Measurements from ENCODE around the gene CARD14. TPM values are rescaled to one million over a fixed set of nuclear protein-coding genes. Genes with fewer than 3 reads are reported as not detected.

Gene CARD14
- total RNA-seq, 6 experiments from 2014 or later, result 0.20 to 0.29 (median 0.22) TPM; not detected in 3

DNA sequence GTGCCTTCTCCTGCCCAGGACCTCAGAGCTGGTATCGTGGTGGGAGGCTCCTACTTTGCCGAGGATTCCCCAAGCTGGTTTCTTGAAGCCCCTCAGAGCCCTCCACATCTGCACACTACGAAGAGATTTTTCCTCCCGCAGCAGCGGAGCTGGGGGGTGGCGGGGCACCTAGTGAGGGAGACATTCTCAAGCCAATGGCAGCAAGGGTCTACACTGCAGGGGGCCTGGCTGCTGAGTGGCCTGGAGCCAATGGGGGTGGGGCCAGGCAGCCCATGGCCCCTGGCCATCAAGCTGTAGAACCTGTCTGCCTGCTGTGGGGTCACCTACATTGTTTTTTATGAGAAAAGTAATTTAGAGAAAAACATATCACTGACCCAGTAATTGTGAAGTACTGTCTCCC lies 55.4 kb downstream of the CARD14 start:
- no peak for ATAC-seq
- Histone ChIP-seq H3K27ac (no peak overlapping the region), H3K9me3 (no peaks in the 10 kb centered on the region), H3K36me3 (no peaks in the 10 kb centered on the region), H3K4me3 (no peak overlapping the region), H3K27me3 (no peaks in the 10 kb centered on the region), H3K4me1 (peaks cover 0 to 6% (median 0%) of the 10 kb centered on the region in 4 donors)
- no peak for DNase-seq
- intact Hi-C loops (cut with DNase I), result no loop called here
- TF ChIP-seq POLR2A (IDR thresholded peaks at IDR 0.05), result no peak
- TF ChIP-seq, protein P1, sequence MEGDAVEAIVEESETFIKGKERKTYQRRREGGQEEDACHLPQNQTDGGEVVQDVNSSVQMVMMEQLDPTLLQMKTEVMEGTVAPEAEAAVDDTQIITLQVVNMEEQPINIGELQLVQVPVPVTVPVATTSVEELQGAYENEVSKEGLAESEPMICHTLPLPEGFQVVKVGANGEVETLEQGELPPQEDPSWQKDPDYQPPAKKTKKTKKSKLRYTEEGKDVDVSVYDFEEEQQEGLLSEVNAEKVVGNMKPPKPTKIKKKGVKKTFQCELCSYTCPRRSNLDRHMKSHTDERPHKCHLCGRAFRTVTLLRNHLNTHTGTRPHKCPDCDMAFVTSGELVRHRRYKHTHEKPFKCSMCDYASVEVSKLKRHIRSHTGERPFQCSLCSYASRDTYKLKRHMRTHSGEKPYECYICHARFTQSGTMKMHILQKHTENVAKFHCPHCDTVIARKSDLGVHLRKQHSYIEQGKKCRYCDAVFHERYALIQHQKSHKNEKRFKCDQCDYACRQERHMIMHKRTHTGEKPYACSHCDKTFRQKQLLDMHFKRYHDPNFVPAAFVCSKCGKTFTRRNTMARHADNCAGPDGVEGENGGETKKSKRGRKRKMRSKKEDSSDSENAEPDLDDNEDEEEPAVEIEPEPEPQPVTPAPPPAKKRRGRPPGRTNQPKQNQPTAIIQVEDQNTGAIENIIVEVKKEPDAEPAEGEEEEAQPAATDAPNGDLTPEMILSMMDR (IDR thresholded peaks at IDR 0.05), result no peak
- 92% methylated on average over 2 of the region's 6 CpGs for WGBS (ENCODE audit: insufficient coverage, low coverage, low lambda C conversion rate, missing lambda C conversion rate)

DNA sequence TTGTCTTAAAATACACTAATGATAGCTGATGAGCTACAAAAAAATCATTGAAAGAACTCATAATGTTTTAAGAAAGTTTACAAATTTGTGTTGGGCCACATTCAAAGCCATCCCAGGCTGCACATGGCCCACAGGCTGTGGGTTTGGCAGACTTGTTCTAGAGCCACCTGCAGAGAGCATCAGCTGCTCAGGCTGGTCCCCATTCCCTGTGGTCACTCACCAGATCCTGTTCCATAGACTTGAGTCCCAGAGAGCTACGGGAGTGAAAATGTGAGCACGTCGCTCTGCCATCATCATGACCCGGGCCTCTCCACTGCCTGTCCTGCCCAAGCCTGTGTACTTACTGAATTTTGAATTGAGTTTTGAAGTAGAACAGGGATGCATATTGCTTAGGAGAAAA lies 57.3 kb downstream of the CARD14 start:
- TF ChIP-seq, protein P1 (IDR thresholded peaks at IDR 0.05), result no peak
- TF ChIP-seq POLR2A (IDR thresholded peaks at IDR 0.05), result no peak
- 100% methylated on average over 4 of the region's 4 CpGs for WGBS (ENCODE audit: insufficient coverage, low coverage, low lambda C conversion rate, missing lambda C conversion rate)
- Histone ChIP-seq H3K36me3 (no peaks in the 10 kb centered on the region), H3K27me3 (no peaks in the 10 kb centered on the region), H3K4me1 (no peaks in the 10 kb centered on the region), H3K4me3 (no peak overlapping the region), H3K27ac (no peak overlapping the region), H3K9me3 (peaks cover 0 to 3% (median under 1%) of the 10 kb centered on the region in 4 donors)
- ATAC-seq (no peak), DNase-seq (no peak)
- intact Hi-C loops (cut with DNase I), result no loop called here

DNA sequence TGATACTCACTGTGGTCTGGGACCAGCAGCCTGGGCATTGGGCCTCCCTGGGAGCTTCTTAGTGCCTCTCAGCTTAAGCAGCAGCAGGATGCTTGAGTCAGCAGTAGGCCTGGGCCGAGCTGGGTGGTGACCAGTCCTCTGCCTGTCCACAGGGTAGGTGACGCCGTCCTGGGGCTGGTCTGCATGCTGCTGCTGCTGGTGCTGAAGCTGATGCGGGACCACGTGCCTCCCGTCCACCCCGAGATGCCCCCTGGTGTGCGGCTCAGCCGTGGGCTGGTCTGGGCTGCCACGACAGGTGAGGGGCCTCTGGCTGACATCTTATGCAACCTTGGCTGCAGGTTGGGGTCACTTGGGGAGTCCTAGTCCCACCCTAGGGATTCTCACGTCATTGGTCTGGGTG lies 57.8 kb downstream of the CARD14 start:
- no peaks in the 10 kb centered on the region for H3K4me1 ChIP-seq
- ATAC-seq (peak in 1 of 4 donors; percentile 14), DNase-seq (no peak)
- H3K27ac ChIP-seq, result no peak overlapping the region
- no peaks in the 10 kb centered on the region for H3K27me3 ChIP-seq
- no peak overlapping the region for H3K4me3 ChIP-seq
- intact Hi-C loops (cut with DNase I), result no loop called here
- peaks cover 0 to 8% (median 3%) of the 10 kb centered on the region in 4 donors for H3K9me3 ChIP-seq
- TF ChIP-seq, protein P1 (IDR thresholded peaks at IDR 0.05), result no peak
- TF ChIP-seq POLR2A (IDR thresholded peaks at IDR 0.05), result no peak
- no peaks in the 10 kb centered on the region for H3K36me3 ChIP-seq
- 94% methylated on average over 2 of the region's 11 CpGs for WGBS (ENCODE audit: insufficient coverage, low coverage, low lambda C conversion rate, missing lambda C conversion rate)

DNA sequence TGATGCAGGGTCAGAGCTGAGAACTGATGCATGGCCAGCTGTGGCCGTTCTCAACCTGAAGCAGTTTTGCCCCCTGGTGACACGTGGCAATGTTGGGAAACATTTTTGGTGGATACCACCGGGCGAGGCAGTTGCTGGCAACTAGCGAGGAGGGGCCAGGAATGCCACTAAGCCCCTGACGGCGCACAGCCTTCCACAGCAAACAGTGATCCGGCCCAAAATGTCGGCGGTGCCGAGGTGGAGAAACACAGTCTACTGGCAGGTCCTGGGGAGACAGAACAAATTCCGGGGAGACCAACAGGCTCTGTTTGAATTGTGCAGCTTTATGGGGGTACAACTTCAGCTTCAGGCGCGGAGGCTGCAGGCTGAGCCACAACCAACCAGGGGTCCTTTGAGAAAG lies 58.6 kb downstream of the CARD14 start:
- Histone ChIP-seq H3K9me3 (peaks cover 0 to 11% (median 3%) of the 10 kb centered on the region in 4 donors), H3K4me3 (no peak overlapping the region), H3K27ac (no peak overlapping the region), H3K27me3 (no peaks in the 10 kb centered on the region), H3K4me1 (no peaks in the 10 kb centered on the region), H3K36me3 (no peaks in the 10 kb centered on the region)
- DNase-seq (no peak), ATAC-seq (no peak)
- 83% methylated on average over 6 of the region's 14 CpGs for whole genome bisulfite sequencing (ENCODE audit: insufficient coverage, low coverage, low lambda C conversion rate, missing lambda C conversion rate)
- intact Hi-C loops (cut with DNase I), result no loop called here
- no peak for TF ChIP-seq POLR2A (IDR thresholded peaks at IDR 0.05)
- TF ChIP-seq, protein P1 (IDR thresholded peaks at IDR 0.05), result no peak

DNA sequence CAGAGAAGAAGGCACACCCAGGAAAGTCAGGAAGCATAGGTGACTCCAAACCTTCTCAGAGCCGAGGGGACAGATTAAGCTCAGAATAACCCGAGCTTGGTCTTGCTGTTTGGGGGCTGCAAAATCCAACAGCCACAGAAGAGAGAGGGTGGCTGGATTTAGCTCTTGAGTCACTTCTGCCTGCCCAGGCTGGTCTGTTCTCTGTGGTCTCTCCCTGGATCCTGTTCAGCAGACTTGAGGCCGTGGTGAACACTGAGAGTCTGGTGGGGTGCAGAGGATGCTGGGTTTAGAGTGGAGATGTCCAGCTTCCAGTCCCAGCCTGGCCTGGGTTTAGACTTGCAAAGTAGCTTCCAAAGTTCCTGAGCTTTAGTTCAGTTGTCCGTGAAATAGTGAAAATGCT lies 59.2 kb downstream of the CARD14 start:
- no peaks in the 10 kb centered on the region for H3K36me3 ChIP-seq

More for the DNA sequence above, 59.2 kb downstream of the CARD14 start:
- Histone ChIP-seq H3K4me3 (no peak overlapping the region), H3K27me3 (no peaks in the 10 kb centered on the region), H3K27ac (no peak overlapping the region), H3K4me1 (no peaks in the 10 kb centered on the region), H3K9me3 (peaks cover 0 to 11% (median 3%) of the 10 kb centered on the region in 4 donors)
- TF ChIP-seq, protein P1 (IDR thresholded peaks at IDR 0.05), result no peak
- no peak for TF ChIP-seq POLR2A (IDR thresholded peaks at IDR 0.05)
- 78% methylated on average over 2 of the region's 4 CpGs for WGBS (ENCODE audit: insufficient coverage, low coverage, low lambda C conversion rate, missing lambda C conversion rate)
- no peak for DNase-seq
- intact Hi-C loops (cut with DNase I), result no loop called here
- no peak for ATAC-seq

Measured in right lobe of liver (tissue), 6 donors.